Gastrocnemius medialis (tissue), 4 donors: ENCODE results near the gene HRK. TPM values are rescaled to one million over a fixed set of nuclear protein-coding genes. Genes with fewer than 3 reads are reported as not detected.

Source experiments
- ATAC-seq, 2 donors: fragments of 150-250 bp; one replicate each; pipeline ENCODE4 v1.9.1; 2016
- DNase-seq, 2 donors: peaks; one replicate each; pipeline ENCODE4 v3.0.0-alpha.2; 2019
- H3K27ac ChIP-seq, 4 donors: fragments of 200-600 bp; sonication (generic); 1 replicate in 1 of 4; 2 replicates in 3 of 4; pipeline ENCODE4 v1.5.1; 2016 to 2018; ENCODE audit warnings: mild to moderate bottlenecking in 2 of 4, moderate library complexity in 1 of 4
- H3K27me3 ChIP-seq, 3 donors: fragments of 200-600 bp; sonication (generic) in 2 of 3; 1 replicate in 1 of 3; 2 replicates in 2 of 3; pipeline versions ENCODE4 v1.5.1 to v1.6.0; 2016 to 2019; ENCODE audit warnings: mild to moderate bottlenecking in 1 of 3, moderate library complexity in 1 of 3
- H3K36me3 ChIP-seq, 2 donors: fragments of 200-600 bp; sonication (generic) in 1 of 2; one replicate each; pipeline ENCODE4 v1.5.1; 2017 to 2018
- H3K4me1 ChIP-seq, 2 donors: fragments of 200-600 bp; sonication (generic) in 1 of 2; one replicate each; pipeline ENCODE4 v1.5.1; 2016 to 2017; ENCODE audit warnings: mild to moderate bottlenecking in 2 of 2
- H3K4me3 ChIP-seq, 4 donors: fragments of 200-600 bp; sonication (generic) in 3 of 4; 1 replicate in 1 of 4; 2 replicates in 3 of 4; pipeline ENCODE4 v1.5.1; 2016 to 2019; ENCODE audit warnings: mild to moderate bottlenecking in 2 of 4
- H3K9me3 ChIP-seq, 3 donors: fragments of 200-600 bp; sonication (generic) in 2 of 3; 1 replicate in 1 of 3; 2 replicates in 2 of 3; pipeline ENCODE4 v1.5.1; 2016 to 2019
- CTCF ChIP-seq, 5 experiments: fragments of 450-650 bp in 3 of 5; fragments of 200-600 bp in 2 of 5; sonication (generic) in 2 of 5; IDR thresholded peaks in 4 of 5; conservative IDR thresholded peaks in 1 of 5; 1 replicate in 4 of 5; 2 replicates in 1 of 5; pipeline ENCODE4 v1.5.1; 2016 to 2019; ENCODE audit warnings: antibody characterized with exemption in 5 of 5, mild to moderate bottlenecking in 3 of 5, moderate library complexity in 3 of 5
- POLR2A ChIP-seq, 2 donors: fragments of 450-650 bp; IDR thresholded peaks; one replicate each; pipeline ENCODE4 v1.6.1; 2017; ENCODE audit warnings: antibody characterized with exemption in 2 of 2, mild to moderate bottlenecking in 2 of 2, moderate library complexity in 2 of 2
- in situ Hi-C, 4 donors: fragments of 200-750 bp; cut with MboI; loops; one replicate each; pipeline versions ENCODE4 v1.15.0 to v1.8.0; 2017; ENCODE audit warnings: low sequenced_read_pairs in 4 of 4
- intact Hi-C: fragments of 100-400 bp; cut with DNase I; formaldehyde crosslinking; loops from one replicate; pipeline ENCODE4 v1.15.1; 2023; ENCODE audit warnings: low total_unique reads
- total RNA-seq, 4 donors: library from RNA; depleted of rRNA; stranded (reverse); fragments of >200 nt; gene quantifications; one replicate each; pipeline versions ENCODE4 v1.1.0 to v1.2.3, GENCODE V29; 2016

The HRK gene
- total RNA-seq, 4 donors from 2014 or later = not detected

- in situ Hi-C loops = no loop called here
- Histone ChIP-seq H3K9me3 (no peaks in the 10 kb centered on the region), H3K4me3 (peak overlapping the region; percentile 38 to 48 (median 42)), H3K27ac (no peak overlapping the region), H3K4me1 (peaks cover 14 to 36% of the 10 kb centered on the region in 2 donors), H3K27me3 (peaks cover 44 to 61% (median 61%) of the 10 kb centered on the region in 3 donors), H3K36me3 (no peaks in the 10 kb centered on the region)
- no peak for TF ChIP-seq POLR2A (IDR thresholded peaks at IDR 0.05)
- no peak for TF ChIP-seq CTCF (IDR thresholded peaks at IDR 0.05 in 4 of 5, conservative IDR thresholded peaks at IDR 0.05 in 1 of 5)
- intact Hi-C loops = loop anchor here (5.0 kb wide), 1 partner anchor 179 kb away; no protein-coding TSS in a partner anchor
- DNase-seq = no peak
- peak in 1 of 2 donors; percentile 65 for ATAC-seq
These were observed 370 bp downstream of the HRK start for GRCh38 chr12:116880817-116881324.

GRCh38 chr12:116880213-116880816, 926 bp downstream of the HRK start:
- TF ChIP-seq CTCF (IDR thresholded peaks at IDR 0.05 in 4 of 5, conservative IDR thresholded peaks at IDR 0.05 in 1 of 5) (no peak), POLR2A (IDR thresholded peaks at IDR 0.05) (no peak)
- intact Hi-C loops (loop anchor here (5.0 kb wide), 1 partner anchor 178 kb away; no protein-coding TSS in a partner anchor), in situ Hi-C loops (no loop called here)
- Histone ChIP-seq H3K9me3 (no peaks in the 10 kb centered on the region), H3K4me3 (peak overlapping the region; percentile 33 to 48 (median 41)), H3K27ac (no peak overlapping the region), H3K36me3 (no peaks in the 10 kb centered on the region), H3K27me3 (peaks cover 44 to 67% (median 66%) of the 10 kb centered on the region in 3 donors), H3K4me1 (peaks cover 14 to 36% of the 10 kb centered on the region in 2 donors)
- ATAC-seq (no peak), DNase-seq (no peak)

- Histone ChIP-seq H3K36me3 (no peaks in the 10 kb centered on the region), H3K27me3 (peaks cover 44 to 73% (median 73%) of the 10 kb centered on the region in 3 donors), H3K4me3 (peak overlapping the region; percentile 6 to 48 (median 36)), H3K27ac (no peak overlapping the region), H3K9me3 (no peaks in the 10 kb centered on the region), H3K4me1 (peaks cover 14 to 36% of the 10 kb centered on the region in 2 donors)
- ATAC-seq (no peak), DNase-seq (no peak)
- in situ Hi-C loops = no loop called here
- intact Hi-C loops = loop anchor here (5.0 kb wide), 1 partner anchor 177 kb away; no protein-coding TSS in a partner anchor
- TF ChIP-seq POLR2A (IDR thresholded peaks at IDR 0.05) (no peak), CTCF (IDR thresholded peaks at IDR 0.05 in 4 of 5, conservative IDR thresholded peaks at IDR 0.05 in 1 of 5) (no peak)
These were observed 1.6 kb downstream of the HRK start for GRCh38 chr12:116879509-116880212.

GRCh38 chr12:116878567-116879508, 2.4 kb downstream of the HRK start:
- H3K9me3 ChIP-seq = no peaks in the 10 kb centered on the region
- peaks cover 44 to 82% (median 81%) of the 10 kb centered on the region in 3 donors for H3K27me3 ChIP-seq
- no peaks in the 10 kb centered on the region for H3K36me3 ChIP-seq
- in situ Hi-C loops = no loop called here
- ATAC-seq (no peak), DNase-seq (no peak)
- intact Hi-C loops = no loop called here
- TF ChIP-seq POLR2A (IDR thresholded peaks at IDR 0.05) (no peak), CTCF (IDR thresholded peaks at IDR 0.05 in 4 of 5, conservative IDR thresholded peaks at IDR 0.05 in 1 of 5) (no peak)
- H3K4me1 ChIP-seq = peaks cover 14 to 36% of the 10 kb centered on the region in 2 donors
- H3K4me3 ChIP-seq = peak overlapping the region; percentile 6 to 48 (median 36)
- H3K27ac ChIP-seq = no peak overlapping the region
